ENCODE measurements around the gene ABCB4.

The ABCB4 gene

GRCh38 chr7:87447116-87447635 lies 28.3 kb downstream of the ABCB4 start:
- TF ChIP-seq CTCF (conservative IDR thresholded peaks at IDR 0.05) = no peak
- H3K27ac ChIP-seq = no peak overlapping the region

GRCh38 chr7:87445897-87446296 lies 29.6 kb downstream of the ABCB4 start:
- no peak for TF ChIP-seq CTCF (conservative IDR thresholded peaks at IDR 0.05)
- H3K27ac ChIP-seq = no peak overlapping the region

- TF ChIP-seq CTCF (conservative IDR thresholded peaks at IDR 0.05) = no peak
- H3K27ac ChIP-seq = no peak overlapping the region
Observed at GRCh38 chr7:87435546-87435945, 39.9 kb downstream of the ABCB4 start.

GRCh38 chr7:87432536-87432935 lies 42.9 kb downstream of the ABCB4 start:
- TF ChIP-seq CTCF (conservative IDR thresholded peaks at IDR 0.05) = no peak
- H3K27ac ChIP-seq = peak overlapping the region; percentile 32; the same call in 1 of the 2 replicates

- H3K27ac ChIP-seq = no peak overlapping the region
- TF ChIP-seq CTCF (conservative IDR thresholded peaks at IDR 0.05) = no peak
Observed at GRCh38 chr7:87427288-87427687, 48.2 kb downstream of the ABCB4 start.

- TF ChIP-seq CTCF (conservative IDR thresholded peaks at IDR 0.05) = no peak
- no peak overlapping the region for H3K27ac ChIP-seq
Observed at GRCh38 chr7:87426160-87426559, 49.3 kb downstream of the ABCB4 start.

GRCh38 chr7:87424075-87424474 lies 51.4 kb downstream of the ABCB4 start:
- peak overlapping the region; percentile 53; the same call in 1 of the 2 replicates for H3K27ac ChIP-seq
- TF ChIP-seq CTCF (conservative IDR thresholded peaks at IDR 0.05) = no peak
